SK-N-SH (cell line): Measurements from ENCODE around the gene WTIP. TPM values are rescaled to one million over a fixed set of nuclear protein-coding genes. Genes with fewer than 3 reads are reported as not detected.

Experiments
- CTCF ChIA-PET: fragments of 300-600, 350-600 bp; formaldehyde crosslinking; extraction: SDS; loops from one replicate; lab custom pipeline; 2021; lab: Yijun Ruan, JAX
- POLR2A ChIA-PET: fragments of 350-600 bp; sonication (Branson Sonifier 250); formaldehyde crosslinking; extraction: SDS; loops from one replicate; lab custom pipeline; 2020; ENCODE audit warnings: antibody characterized with exemption, inconsistent platforms; lab: Yijun Ruan, JAX
- DNase-seq: peaks from one replicate; pipeline ENCODE4 v3.0.0; 2012
- H2AFZ ChIP-seq: fragments of 200-600 bp; sonication (generic); 2 replicates; pipeline ENCODE4 v1.8.1; 2016; ENCODE audit warnings: antibody characterized with exemption, mild to moderate bottlenecking, low read depth
- H3F3A ChIP-seq: fragments of 200-600 bp; sonication (generic); replicated peaks from 2 replicates; pipeline ENCODE3; 2016; ENCODE audit warnings: antibody characterized with exemption, mild to moderate bottlenecking; ENCODE audit not compliant: insufficient read depth
- H3K27ac ChIP-seq, 2 experiments: fragments of 200-500 bp in 1 of 2; fragments of 200-600 bp in 1 of 2; sonication (Bioruptor generic) in 1 of 2; sonication (generic), shearing (Covaris generic) in 1 of 2; 2 replicates each; pipeline versions ENCODE4 v1.5.1 to v1.6.1; 2014 to 2016; ENCODE audit warnings: low read depth in 2 of 2, inconsistent platforms in 1 of 2, low read length in 1 of 2, mild to moderate bottlenecking in 1 of 2, mixed read lengths in 1 of 2
- H3K27me3 ChIP-seq: fragments of 200-600 bp; sonication (generic), shearing (Covaris generic); 2 replicates; pipeline ENCODE4 v1.6.1; 2016; ENCODE audit warnings: mixed run types; ENCODE audit not compliant: insufficient read depth
- H3K36me3 ChIP-seq, 2 experiments: fragments of 200-500 bp in 1 of 2; fragments of 200-600 bp in 1 of 2; sonication (Bioruptor generic) in 1 of 2; sonication (generic) in 1 of 2; replicated peaks in 1 of 2; 2 replicates each; pipeline versions ENCODE3 to v1.5.1; 2014 to 2016; ENCODE audit warnings: low read length in 1 of 2, mild to moderate bottlenecking in 1 of 2; ENCODE audit not compliant: insufficient read depth in 2 of 2, control insufficient read depth in 1 of 2
- H3K4me1 ChIP-seq, 2 experiments: fragments of 200-500 bp in 1 of 2; fragments of 200-600 bp in 1 of 2; sonication (Bioruptor generic) in 1 of 2; sonication (generic), shearing (Covaris generic) in 1 of 2; 2 replicates each; pipeline versions ENCODE4 v1.5.1 to v1.6.1; 2014 to 2016; ENCODE audit warnings: low read depth in 1 of 2, low read length in 1 of 2, mixed run types in 1 of 2; ENCODE audit not compliant: insufficient read depth in 2 of 2, control insufficient read depth in 1 of 2
- H3K4me2 ChIP-seq: fragments of 200-600 bp; sonication (generic), shearing (Covaris generic); 2 replicates; pipeline ENCODE4 v1.6.1; 2017; ENCODE audit warnings: mixed run types
- H3K4me3 ChIP-seq, 2 experiments: fragments of 200-500 bp in 1 of 2; fragments of 200-600 bp in 1 of 2; sonication (Bioruptor generic) in 1 of 2; sonication (generic), shearing (Covaris generic) in 1 of 2; 2 replicates each; pipeline versions ENCODE4 v1.5.1 to v1.8.1; 2014 to 2016; ENCODE audit warnings: low read depth in 2 of 2, inconsistent platforms in 1 of 2, low read length in 1 of 2, mild to moderate bottlenecking in 1 of 2, mixed read lengths in 1 of 2, moderate library complexity in 1 of 2
- H3K79me2 ChIP-seq: fragments of 200-600 bp; sonication (generic); 2 replicates; pipeline ENCODE4 v1.8.1; 2017; ENCODE audit warnings: mild to moderate bottlenecking; ENCODE audit not compliant: insufficient read depth
- H3K9ac ChIP-seq: fragments of 200-600 bp; sonication (generic); 2 replicates; pipeline ENCODE4 v1.6.1; 2017; ENCODE audit warnings: mixed run types
- H3K9me2 ChIP-seq: fragments of 200-600 bp; sonication (generic); 2 replicates; pipeline ENCODE4 v1.6.1; 2017; ENCODE audit warnings: mixed run types
- H3K9me3 ChIP-seq: fragments of 200-600 bp; sonication (generic); 2 replicates; pipeline ENCODE4 v1.6.1; 2017; ENCODE audit warnings: mixed run types, mild to moderate bottlenecking, moderate library complexity
- H4K20me1 ChIP-seq: fragments of 200-600 bp; sonication (generic); 2 replicates; pipeline ENCODE4 v1.6.1; 2017; ENCODE audit warnings: mild to moderate bottlenecking, mixed run types; ENCODE audit not compliant: insufficient read depth
- CTCF ChIP-seq: fragments of 200-600 bp; sonication (generic); IDR thresholded peaks from 2 replicates; pipeline ENCODE4 v1.6.1; 2017; ENCODE audit warnings: antibody characterized with exemption, mild to moderate bottlenecking, moderate library complexity
- EZH2phosphoT487 ChIP-seq: fragments of 200-600 bp; sonication (generic); IDR thresholded peaks from 2 replicates; pipeline ENCODE4 v1.6.1; 2017; ENCODE audit warnings: low read depth, mixed run types, mild to moderate bottlenecking, antibody characterized with exemption, moderate library complexity, borderline replicate concordance
- FOSL2 ChIP-seq: IDR thresholded peaks from 2 replicates; pipeline ENCODE4 v1.4.0; 2012; ENCODE audit warnings: low read depth, mild to moderate bottlenecking, moderate library complexity, borderline replicate concordance
- FOXJ3 ChIP-seq: sonication (generic); formaldehyde crosslinking; IDR thresholded peaks from 2 replicates; pipeline ENCODE4 v1.5.1; 2020; ENCODE audit warnings: mild to moderate bottlenecking, missing genetic modification reagents
- FOXM1 ChIP-seq: IDR thresholded peaks from 2 replicates; pipeline ENCODE4 v1.4.0; 2012; ENCODE audit warnings: low read depth, mild to moderate bottlenecking
- IRF3 ChIP-seq: fragments of 150-350 bp; IDR thresholded peaks from 2 replicates; pipeline ENCODE4 v1.6.1; 2016; ENCODE audit warnings: mild to moderate bottlenecking, low read depth, low read length
- JUND ChIP-seq: IDR thresholded peaks from 2 replicates; pipeline ENCODE4 v1.4.0; 2012
- MXI1 ChIP-seq: IDR thresholded peaks from 2 replicates; pipeline ENCODE4 v1.6.1; 2012; ENCODE audit warnings: mild to moderate bottlenecking, low read depth, low read length, improper control_type of control experiment
- NFIC ChIP-seq: IDR thresholded peaks from 2 replicates; pipeline ENCODE4 v1.4.0; 2012; ENCODE audit warnings: borderline replicate concordance
- POLR2AphosphoS5 ChIP-seq: IDR thresholded peaks from 2 replicates; pipeline ENCODE4 v1.6.1; 2012; ENCODE audit warnings: low read depth, low read length
- RAD21 ChIP-seq: IDR thresholded peaks from 2 replicates; pipeline ENCODE4 v1.6.1; 2012; ENCODE audit warnings: mild to moderate bottlenecking, low read length
- RCOR1 ChIP-seq: fragments of 150-350 bp; IDR thresholded peaks from 2 replicates; pipeline ENCODE4 v1.6.1; 2017; ENCODE audit warnings: antibody characterized with exemption, low read length
- RFX5 ChIP-seq: IDR thresholded peaks from 2 replicates; pipeline ENCODE4 v1.6.1; 2012; ENCODE audit warnings: mild to moderate bottlenecking, improper control_type of control experiment, low read length
- SIN3A ChIP-seq: IDR thresholded peaks from 2 replicates; pipeline ENCODE4 v1.6.1; 2012; ENCODE audit warnings: low read depth, mild to moderate bottlenecking, low read length, moderate library complexity, borderline replicate concordance
- SMC3 ChIP-seq: IDR thresholded peaks from 2 replicates; pipeline ENCODE4 v1.6.1; 2012; ENCODE audit warnings: low read depth, low read length, improper control_type of control experiment
- TAF1 ChIP-seq: IDR thresholded peaks from 2 replicates; pipeline ENCODE4 v1.6.1; 2012; ENCODE audit warnings: low read depth, mild to moderate bottlenecking, low read length, moderate library complexity, borderline replicate concordance
- TEAD4 ChIP-seq: IDR thresholded peaks from 2 replicates; pipeline ENCODE4 v1.4.0; 2012; ENCODE audit warnings: mild to moderate bottlenecking, borderline replicate concordance; ENCODE audit not compliant: insufficient read depth
- USF2 ChIP-seq: fragments of 150-350 bp; IDR thresholded peaks from 2 replicates; pipeline ENCODE4 v1.6.1; 2017; ENCODE audit warnings: antibody characterized with exemption, low read length, low read depth, borderline replicate concordance
- YY1 ChIP-seq: IDR thresholded peaks from 2 replicates; pipeline ENCODE4 v1.4.0; 2012; ENCODE audit warnings: low read depth, mild to moderate bottlenecking
- WGBS: methylation state at CpG from one replicate; pipeline ENCODE4 v1.1.6; 2017; ENCODE audit warnings: low lambda C conversion rate; 5-methylcytosine and 5-hydroxymethylcytosine counted together
- polyA plus RNA-seq, 3 experiments: library from polyadenylated mRNA; depleted of rRNA; stranded (reverse); fragments of >200 nt; gene quantifications; 2 replicates each; pipeline ENCODE4 v1.2.3, GENCODE V29; 2012
- TF ChIP-seq, protein P1 (sequence below): IDR thresholded peaks from 2 replicates; pipeline ENCODE4; 2012

WTIP gene
- polyA plus RNA-seq, 1 of the 3 experiments (the other 2 are of a cell fraction), result 27.7 TPM

DNA sequence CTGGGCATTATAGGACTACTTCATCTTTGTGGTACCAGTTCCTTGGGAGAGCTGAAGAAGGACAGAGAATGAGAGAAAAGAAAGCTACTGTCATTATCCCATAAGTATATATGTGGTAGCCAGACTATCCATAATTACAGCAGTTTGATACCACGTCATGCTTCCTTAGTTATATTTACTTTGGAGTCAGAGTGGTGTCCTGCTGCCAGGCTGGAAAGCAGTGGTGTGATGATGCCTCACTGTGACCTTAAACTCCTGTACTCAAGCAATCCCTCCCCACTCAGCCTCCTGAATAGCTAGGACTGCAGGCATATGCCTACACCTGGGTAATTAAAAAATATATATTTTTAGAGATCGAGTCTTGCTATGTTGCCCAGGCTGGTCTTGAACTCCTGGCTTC is 57.8 kb downstream of the WTIP start:
- H3K36me3 ChIP-seq, result no peaks in the 10 kb centered on the region
- no peaks in the 10 kb centered on the region for H3K79me2 ChIP-seq
- H3K9ac ChIP-seq, result no peak overlapping the region
- H2AFZ ChIP-seq, result no peak overlapping the region
- H3K27ac ChIP-seq, result no peak overlapping the region
- H3K27me3 ChIP-seq, result no peaks in the 10 kb centered on the region
- H3K4me1 ChIP-seq, result no peaks in the 10 kb centered on the region
- no peak overlapping the region for H3K4me3 ChIP-seq
- H3K9me3 ChIP-seq, result no peaks in the 10 kb centered on the region
- no peak overlapping the region for H3K4me2 ChIP-seq
- DNase-seq, result no peak
- TF ChIP-seq MXI1, result no peak
- POLR2A ChIA-PET, result no interaction called here
- H3F3A ChIP-seq, result no peaks in the 10 kb centered on the region
- H4K20me1 ChIP-seq, result no peaks in the 10 kb centered on the region
- H3K9me2 ChIP-seq, result no peaks in the 10 kb centered on the region
- WGBS, result 0% methylated on average over 2 of the region's 2 CpGs
- CTCF ChIA-PET, result no interaction called here

DNA sequence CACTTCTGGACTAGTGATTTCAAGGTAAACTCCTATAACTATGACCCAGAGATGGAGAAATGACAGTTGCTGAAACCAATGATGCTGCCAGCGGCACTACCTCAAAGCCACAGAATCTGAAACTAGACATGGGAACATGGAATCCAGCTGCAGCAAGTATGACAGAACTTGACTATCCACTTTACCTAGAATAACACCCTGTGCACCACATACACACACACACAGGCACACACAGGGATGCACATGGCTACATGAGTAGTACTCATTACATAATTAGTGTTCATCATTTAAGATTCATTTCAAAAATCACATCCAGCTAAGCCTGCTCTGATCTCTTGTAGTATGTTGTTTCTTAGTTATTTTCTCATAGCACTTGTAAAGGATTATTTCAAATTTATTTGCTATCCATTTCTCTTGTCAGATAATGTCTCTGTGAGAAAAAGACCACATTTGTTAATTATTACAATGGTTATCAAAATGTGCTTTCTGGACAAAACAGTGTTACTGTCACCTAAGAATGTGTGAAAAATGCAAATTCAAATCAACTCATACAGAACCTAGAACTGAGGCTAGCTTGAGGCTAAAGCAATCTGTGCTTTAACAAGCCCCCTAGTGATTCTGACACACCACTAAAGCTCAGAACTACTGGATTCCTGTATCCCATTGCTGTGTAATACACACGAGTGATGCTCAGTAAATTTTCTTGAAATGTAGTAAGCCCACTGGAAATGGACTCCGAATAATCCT is 59.4 kb downstream of the WTIP start:
- Histone ChIP-seq H3K36me3 (no peaks in the 10 kb centered on the region), H3K4me3 (no peak overlapping the region), H3F3A (no peaks in the 10 kb centered on the region), H3K27me3 (no peaks in the 10 kb centered on the region), H3K9me3 (no peaks in the 10 kb centered on the region), H2AFZ (no peak overlapping the region), H4K20me1 (no peaks in the 10 kb centered on the region), H3K4me2 (no peak overlapping the region), H3K27ac (no peak overlapping the region), H3K9ac (no peak overlapping the region), H3K4me1 (no peaks in the 10 kb centered on the region), H3K79me2 (no peaks in the 10 kb centered on the region), H3K9me2 (no peaks in the 10 kb centered on the region)
- DNase-seq, result no peak
- ChIA-PET POLR2A (no interaction called here), CTCF (no interaction called here)
- WGBS, result 25% methylated on average over 3 of the region's 3 CpGs
- no peak for TF ChIP-seq SMC3
- no peak for TF ChIP-seq EZH2phosphoT487
- TF ChIP-seq RFX5, result no peak
- TF ChIP-seq, protein P1, sequence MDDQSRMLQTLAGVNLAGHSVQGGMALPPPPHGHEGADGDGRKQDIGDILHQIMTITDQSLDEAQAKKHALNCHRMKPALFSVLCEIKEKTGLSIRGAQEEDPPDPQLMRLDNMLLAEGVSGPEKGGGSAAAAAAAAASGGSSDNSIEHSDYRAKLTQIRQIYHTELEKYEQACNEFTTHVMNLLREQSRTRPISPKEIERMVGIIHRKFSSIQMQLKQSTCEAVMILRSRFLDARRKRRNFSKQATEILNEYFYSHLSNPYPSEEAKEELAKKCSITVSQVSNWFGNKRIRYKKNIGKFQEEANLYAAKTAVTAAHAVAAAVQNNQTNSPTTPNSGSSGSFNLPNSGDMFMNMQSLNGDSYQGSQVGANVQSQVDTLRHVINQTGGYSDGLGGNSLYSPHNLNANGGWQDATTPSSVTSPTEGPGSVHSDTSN, result no peak
- TF ChIP-seq TEAD4, result no peak
- no peak for TF ChIP-seq USF2
- no peak for TF ChIP-seq FOXJ3
- TF ChIP-seq SIN3A, result no peak
- TF ChIP-seq YY1, result no peak
- no peak for TF ChIP-seq RCOR1
- TF ChIP-seq RAD21, result no peak
- TF ChIP-seq JUND, result no peak
- no peak for TF ChIP-seq IRF3
- no peak for TF ChIP-seq POLR2AphosphoS5
- TF ChIP-seq CTCF, result no peak
- no peak for TF ChIP-seq FOSL2
- TF ChIP-seq FOXM1, result no peak
- no peak for TF ChIP-seq TAF1
- no peak for TF ChIP-seq NFIC
